ENCODE data around the gene GRHL3.

GRHL3 gene

DNA sequence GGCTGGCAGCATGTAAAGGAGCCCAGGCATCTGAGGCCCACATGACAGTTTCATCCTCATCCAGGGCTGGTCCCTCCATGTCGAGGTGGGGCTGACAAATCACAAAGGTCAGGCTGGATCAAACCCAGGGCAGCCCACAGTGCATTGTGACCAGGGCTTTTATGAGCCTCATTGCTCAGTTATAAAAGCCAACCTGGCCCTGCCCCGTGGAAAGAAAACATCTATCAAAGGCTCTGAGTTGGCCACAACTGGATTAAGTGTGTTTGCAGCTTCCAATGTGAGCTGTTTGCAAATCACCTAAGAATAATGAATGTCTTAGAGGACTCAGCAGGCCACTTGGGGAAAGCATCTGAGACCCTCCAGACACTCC is 45.4 kb downstream of the GRHL3 start:
- Histone ChIP-seq H3K9me3 (no peaks in the 10 kb centered on the region), H3K4me3 (ENCODE audit: low read depth, low read length) (no peak overlapping the region), H3K36me3 (no peaks in the 10 kb centered on the region), H3K4me1 (no peaks in the 10 kb centered on the region; the same call in 1 of the 2 replicates), H3K27me3 (no peaks in the 10 kb centered on the region)
- TF ChIP-seq, protein P1, sequence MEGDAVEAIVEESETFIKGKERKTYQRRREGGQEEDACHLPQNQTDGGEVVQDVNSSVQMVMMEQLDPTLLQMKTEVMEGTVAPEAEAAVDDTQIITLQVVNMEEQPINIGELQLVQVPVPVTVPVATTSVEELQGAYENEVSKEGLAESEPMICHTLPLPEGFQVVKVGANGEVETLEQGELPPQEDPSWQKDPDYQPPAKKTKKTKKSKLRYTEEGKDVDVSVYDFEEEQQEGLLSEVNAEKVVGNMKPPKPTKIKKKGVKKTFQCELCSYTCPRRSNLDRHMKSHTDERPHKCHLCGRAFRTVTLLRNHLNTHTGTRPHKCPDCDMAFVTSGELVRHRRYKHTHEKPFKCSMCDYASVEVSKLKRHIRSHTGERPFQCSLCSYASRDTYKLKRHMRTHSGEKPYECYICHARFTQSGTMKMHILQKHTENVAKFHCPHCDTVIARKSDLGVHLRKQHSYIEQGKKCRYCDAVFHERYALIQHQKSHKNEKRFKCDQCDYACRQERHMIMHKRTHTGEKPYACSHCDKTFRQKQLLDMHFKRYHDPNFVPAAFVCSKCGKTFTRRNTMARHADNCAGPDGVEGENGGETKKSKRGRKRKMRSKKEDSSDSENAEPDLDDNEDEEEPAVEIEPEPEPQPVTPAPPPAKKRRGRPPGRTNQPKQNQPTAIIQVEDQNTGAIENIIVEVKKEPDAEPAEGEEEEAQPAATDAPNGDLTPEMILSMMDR (IDR thresholded peaks at IDR 0.05; ENCODE audit: low read depth, low read length), result no peak
- DNase-seq, result no peak

DNA sequence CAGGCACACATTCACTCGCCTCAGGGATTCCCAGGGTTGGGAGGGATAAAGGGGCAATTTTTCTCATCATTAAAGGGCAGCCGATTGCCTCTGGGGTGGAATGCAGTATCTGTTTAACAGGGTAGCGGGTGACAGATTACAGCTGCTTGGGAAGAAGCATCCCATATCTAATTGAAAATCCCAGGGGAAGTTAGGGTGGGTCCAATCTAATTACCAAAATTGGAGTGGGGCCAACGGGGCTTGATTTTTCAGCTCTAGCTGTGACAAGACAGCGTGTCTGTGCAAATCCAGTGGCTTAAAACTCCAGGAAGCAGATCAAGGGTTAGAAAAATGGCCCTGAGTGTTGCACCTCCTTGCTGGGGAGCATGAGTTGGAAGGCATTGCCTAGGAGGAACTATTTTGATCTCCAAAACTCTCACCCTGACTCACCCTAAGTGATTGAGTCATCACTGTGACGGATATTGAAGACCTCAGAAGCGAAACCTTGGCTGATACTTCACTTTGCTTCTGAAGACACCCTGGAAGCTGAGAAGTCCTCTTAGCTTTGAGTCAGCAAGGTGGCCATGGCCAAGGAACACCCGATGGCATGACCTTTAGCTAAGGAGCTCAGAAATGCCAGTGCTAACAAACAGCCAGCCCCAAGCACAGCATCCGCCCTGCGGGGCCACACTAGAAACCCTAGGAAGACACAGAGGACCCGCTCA is 46.0 kb downstream of the GRHL3 start:
- no peaks in the 10 kb centered on the region; the same call in 1 of the 2 replicates for H3K4me1 ChIP-seq
- DNase-seq, result peak; percentile 63
- H3K4me3 ChIP-seq (ENCODE audit: low read depth, low read length), result no peak overlapping the region
- H3K27me3 ChIP-seq, result no peaks in the 10 kb centered on the region
- H3K36me3 ChIP-seq, result no peaks in the 10 kb centered on the region
- no peaks in the 10 kb centered on the region for H3K9me3 ChIP-seq
- TF ChIP-seq, protein P1 (IDR thresholded peaks at IDR 0.05; ENCODE audit: low read depth, low read length), result no peak

DNA sequence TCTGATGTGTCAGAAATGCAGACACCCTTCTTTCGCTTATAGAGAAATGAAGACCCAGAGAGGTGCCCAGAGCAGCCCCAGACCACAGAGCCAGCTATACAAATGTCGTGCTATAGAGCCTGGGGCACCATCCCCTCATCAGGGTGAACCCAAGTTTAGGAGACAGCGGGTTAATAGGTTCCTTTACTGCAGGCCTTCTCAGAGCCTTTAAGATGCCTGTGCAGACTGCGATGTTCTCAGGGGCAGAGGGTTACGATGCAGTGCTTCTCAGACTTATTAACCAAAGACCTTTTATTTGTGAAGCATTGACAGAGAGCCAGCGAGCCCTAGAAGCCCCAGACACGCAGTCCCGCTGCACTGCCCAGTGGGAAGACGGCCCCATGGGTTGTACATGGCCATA is 47.5 kb downstream of the GRHL3 start:
- H3K4me1 ChIP-seq, result no peaks in the 10 kb centered on the region; the same call in 1 of the 2 replicates
- no peak overlapping the region for H3K4me3 ChIP-seq (ENCODE audit: low read depth, low read length)
- H3K36me3 ChIP-seq, result no peaks in the 10 kb centered on the region
- TF ChIP-seq, protein P1 (IDR thresholded peaks at IDR 0.05; ENCODE audit: low read depth, low read length), result no peak
- no peaks in the 10 kb centered on the region for H3K27me3 ChIP-seq
- H3K9me3 ChIP-seq, result no peaks in the 10 kb centered on the region
- no peak for DNase-seq

DNA sequence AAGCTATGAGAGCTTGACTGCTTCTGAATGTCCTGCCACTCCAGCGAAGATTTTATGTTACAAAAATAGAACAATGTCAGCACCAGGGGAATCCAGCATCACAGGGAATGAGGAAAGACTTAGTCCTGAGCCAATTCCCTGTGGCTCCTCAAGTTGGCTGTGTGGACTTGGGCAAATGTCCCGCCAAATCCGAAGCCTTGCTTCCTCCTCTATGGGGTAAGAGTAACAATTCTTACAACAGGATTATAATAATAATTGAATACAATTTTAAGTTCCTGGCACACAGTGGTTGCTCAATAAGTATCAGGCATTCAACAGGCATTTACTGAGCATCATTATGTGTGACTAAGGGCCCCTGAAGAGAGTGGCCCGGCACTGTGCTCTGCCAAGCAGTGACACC is 50.0 kb downstream of the GRHL3 start:
- no peak for DNase-seq

DNA sequence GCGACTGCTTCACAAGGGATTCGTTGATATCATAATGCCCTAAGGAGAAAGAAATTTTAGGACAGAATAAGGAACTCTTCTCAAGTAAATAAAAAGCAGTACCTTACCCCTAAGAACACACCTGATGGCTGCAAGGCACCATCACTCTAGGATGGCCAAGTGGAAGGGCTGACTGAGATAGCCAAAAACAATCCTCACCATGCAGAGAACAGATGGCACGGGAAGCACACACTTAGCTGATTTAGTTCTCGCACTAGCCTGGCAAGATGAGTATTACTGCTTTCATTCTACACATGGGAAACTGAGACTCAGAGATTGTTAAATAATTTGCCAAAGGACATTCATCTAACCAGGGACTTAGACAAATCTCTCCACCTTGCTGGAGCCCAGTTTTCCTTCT is 50.6 kb downstream of the GRHL3 start:
- DNase-seq, result no peak
- no peak overlapping the region for H3K4me3 ChIP-seq (ENCODE audit: low read depth, low read length)
- TF ChIP-seq, protein P1 (IDR thresholded peaks at IDR 0.05; ENCODE audit: low read depth, low read length), result no peak
- H3K9me3 ChIP-seq, result no peaks in the 10 kb centered on the region
- H3K27me3 ChIP-seq, result no peaks in the 10 kb centered on the region
- H3K4me1 ChIP-seq, result no peaks in the 10 kb centered on the region
- no peaks in the 10 kb centered on the region for H3K36me3 ChIP-seq

More for the DNA sequence above, 50.0 kb downstream of the GRHL3 start:
- no peaks in the 10 kb centered on the region for H3K9me3 ChIP-seq
- H3K27me3 ChIP-seq, result no peaks in the 10 kb centered on the region
- TF ChIP-seq, protein P1 (IDR thresholded peaks at IDR 0.05; ENCODE audit: low read depth, low read length), result no peak
- H3K4me1 ChIP-seq, result no peaks in the 10 kb centered on the region; the same call in 1 of the 2 replicates
- H3K4me3 ChIP-seq (ENCODE audit: low read depth, low read length), result no peak overlapping the region
- no peaks in the 10 kb centered on the region for H3K36me3 ChIP-seq

DNA sequence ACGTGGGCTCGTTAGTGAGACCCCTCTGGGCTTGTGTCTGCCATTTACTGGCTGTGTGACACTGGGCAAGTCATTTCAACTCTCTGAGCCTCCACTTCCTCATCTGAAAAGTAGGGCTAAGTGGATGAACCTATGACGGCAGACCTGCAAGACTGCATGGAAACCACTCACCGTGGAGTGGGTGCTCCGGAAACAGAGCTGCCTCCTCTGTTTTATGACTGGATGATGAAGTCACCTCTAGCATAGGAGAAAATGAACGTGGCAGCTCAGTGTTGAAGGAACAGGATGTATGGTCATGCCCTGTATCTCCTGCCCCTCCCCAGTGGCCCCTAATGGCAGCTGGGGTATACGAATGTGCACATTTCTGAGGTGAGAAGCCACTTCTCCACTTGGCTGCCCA is 53.9 kb downstream of the GRHL3 start:
- Histone ChIP-seq H3K36me3 (no peaks in the 10 kb centered on the region), H3K9me3 (no peaks in the 10 kb centered on the region), H3K27me3 (no peaks in the 10 kb centered on the region), H3K4me1 (no peaks in the 10 kb centered on the region), H3K4me3 (ENCODE audit: low read depth, low read length) (no peak overlapping the region)
- TF ChIP-seq, protein P1 (IDR thresholded peaks at IDR 0.05; ENCODE audit: low read depth, low read length), result no peak
- DNase-seq, result no peak

Data from BE2C (cell line).